Endothelial cell of umbilical vein (primary cell): ENCODE results near the gene MYO1F.

Experiments
- EZH2 ChIP-seq: IDR thresholded peaks from 2 replicates; pipeline ENCODE4 v1.6.1; 2012; ENCODE audit warnings: borderline replicate concordance, low read depth, mild to moderate bottlenecking, moderate library complexity, low read length, inconsistent platforms; ENCODE audit not compliant: severe bottlenecking
- GATA2 ChIP-seq: IDR thresholded peaks from 2 replicates; pipeline ENCODE4 v1.7.0; 2011; ENCODE audit warnings: low read depth, mild to moderate bottlenecking, moderate library complexity, mixed read lengths, low read length; ENCODE audit not compliant: insufficient read length, insufficient read depth
- MYC ChIP-seq: IDR thresholded peaks from one replicate; pipeline ENCODE4 v1.6.1; 2011; ENCODE audit warnings: mild to moderate bottlenecking, low read depth, low read length
- POLR2A ChIP-seq: IDR thresholded peaks from 2 replicates; pipeline ENCODE4 v1.6.1; 2012; ENCODE audit warnings: low read depth, mild to moderate bottlenecking, control low read depth, low read length
- POLR2AphosphoS5 ChIP-seq: IDR thresholded peaks from 2 replicates; pipeline ENCODE4 v1.6.1; 2012; ENCODE audit warnings: low read depth, mild to moderate bottlenecking, control low read depth, low read length, moderate library complexity; ENCODE audit not compliant: insufficient read depth
- TF ChIP-seq, protein P1 (sequence below), 2 donors: IDR thresholded peaks; 1 replicate in 1 of 2; 2 replicates in 1 of 2; pipeline ENCODE4 v1.5.1; 2011; ENCODE audit warnings: low read length in 2 of 2, mild to moderate bottlenecking in 2 of 2, moderate library complexity in 2 of 2, control low read depth in 1 of 2, inconsistent platforms in 1 of 2, low read depth in 1 of 2; ENCODE audit not compliant: insufficient read depth in 1 of 2; ENCODE audit errors: extremely low read depth in 1 of 2
- TF ChIP-seq, protein P2 (sequence below): IDR thresholded peaks from 2 replicates; pipeline ENCODE4 v1.6.1; 2011; ENCODE audit not compliant: insufficient read depth, insufficient read length

DNA sequence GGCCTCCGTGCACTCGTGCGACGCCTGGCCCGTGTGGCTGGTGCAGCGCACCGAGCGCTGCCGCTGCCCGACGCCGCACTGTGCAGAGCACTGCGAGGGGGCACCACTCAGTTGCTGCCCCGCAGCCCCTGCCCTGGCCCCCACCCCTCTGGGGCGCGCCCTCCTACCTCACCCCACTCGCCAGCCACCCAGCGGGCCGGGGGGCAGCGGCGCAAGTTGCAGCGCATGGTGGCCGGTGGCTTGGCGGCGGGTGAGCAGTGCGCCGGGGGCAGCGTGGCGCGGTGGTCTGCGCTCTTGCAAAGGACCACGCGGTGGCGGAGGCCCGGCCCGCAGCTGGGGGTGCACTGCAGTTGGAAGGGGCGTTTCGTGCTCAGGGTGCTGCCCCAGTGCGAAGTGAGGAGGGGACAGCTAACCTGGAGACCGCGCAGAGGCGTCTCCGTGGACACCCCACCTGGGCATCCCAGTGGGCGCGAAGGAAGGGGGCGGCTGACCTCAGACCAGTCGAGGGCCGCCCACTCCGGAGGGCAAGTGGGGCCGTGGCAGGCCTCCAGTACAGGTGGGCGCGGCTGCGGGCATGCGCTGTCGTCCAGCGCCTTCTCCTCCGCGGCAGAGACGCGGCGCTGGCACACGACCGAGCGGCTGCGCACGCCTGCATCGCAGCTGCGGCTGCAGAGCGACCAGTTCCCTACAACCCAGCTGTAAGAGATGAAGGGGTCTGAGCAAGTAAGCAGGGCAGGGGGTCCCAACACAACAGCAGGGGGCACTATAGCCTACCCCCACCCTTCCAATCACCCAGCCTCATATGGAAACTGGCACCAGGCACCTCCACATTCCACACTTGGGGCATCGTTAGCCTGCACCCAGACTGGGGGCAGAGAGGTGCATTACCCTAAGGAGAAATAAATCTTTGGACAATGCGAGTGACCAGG, 8.0 kb upstream of the MYO1F start:
- TF ChIP-seq, protein P1, sequence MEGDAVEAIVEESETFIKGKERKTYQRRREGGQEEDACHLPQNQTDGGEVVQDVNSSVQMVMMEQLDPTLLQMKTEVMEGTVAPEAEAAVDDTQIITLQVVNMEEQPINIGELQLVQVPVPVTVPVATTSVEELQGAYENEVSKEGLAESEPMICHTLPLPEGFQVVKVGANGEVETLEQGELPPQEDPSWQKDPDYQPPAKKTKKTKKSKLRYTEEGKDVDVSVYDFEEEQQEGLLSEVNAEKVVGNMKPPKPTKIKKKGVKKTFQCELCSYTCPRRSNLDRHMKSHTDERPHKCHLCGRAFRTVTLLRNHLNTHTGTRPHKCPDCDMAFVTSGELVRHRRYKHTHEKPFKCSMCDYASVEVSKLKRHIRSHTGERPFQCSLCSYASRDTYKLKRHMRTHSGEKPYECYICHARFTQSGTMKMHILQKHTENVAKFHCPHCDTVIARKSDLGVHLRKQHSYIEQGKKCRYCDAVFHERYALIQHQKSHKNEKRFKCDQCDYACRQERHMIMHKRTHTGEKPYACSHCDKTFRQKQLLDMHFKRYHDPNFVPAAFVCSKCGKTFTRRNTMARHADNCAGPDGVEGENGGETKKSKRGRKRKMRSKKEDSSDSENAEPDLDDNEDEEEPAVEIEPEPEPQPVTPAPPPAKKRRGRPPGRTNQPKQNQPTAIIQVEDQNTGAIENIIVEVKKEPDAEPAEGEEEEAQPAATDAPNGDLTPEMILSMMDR (IDR thresholded peaks at IDR 0.05; ENCODE audit: extremely low read depth in 1 of 2, insufficient read depth in 1 of 2, low read depth in 1 of 2, low read length in 2 of 2) = no peak
- no peak for TF ChIP-seq POLR2A
- no peak for TF ChIP-seq POLR2AphosphoS5
- no peak for TF ChIP-seq EZH2
- TF ChIP-seq MYC = no peak
- TF ChIP-seq, protein P2, sequence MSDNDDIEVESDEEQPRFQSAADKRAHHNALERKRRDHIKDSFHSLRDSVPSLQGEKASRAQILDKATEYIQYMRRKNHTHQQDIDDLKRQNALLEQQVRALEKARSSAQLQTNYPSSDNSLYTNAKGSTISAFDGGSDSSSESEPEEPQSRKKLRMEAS = no peak
- TF ChIP-seq GATA2 = no peak
